NT2/D1 (cell line): ENCODE results near the gene SNX5.

Source experiments
- YY1 ChIP-seq: IDR thresholded peaks from 2 replicates; pipeline ENCODE4 v1.6.1; 2011; ENCODE audit not compliant: insufficient read length, insufficient read depth
- ZNF274 ChIP-seq: IDR thresholded peaks from 2 replicates; pipeline ENCODE4 v1.6.1; 2011; ENCODE audit warnings: mild to moderate bottlenecking, low read depth, low read length

- TF ChIP-seq ZNF274 = no peak
- TF ChIP-seq YY1 = no peak
Measured at GRCh38 chr20:17952692-17953684, 15.6 kb downstream of the SNX5 start.
